ENCODE data around the gene HES7. TPM values are rescaled to one million over a fixed set of nuclear protein-coding genes. Genes with fewer than 3 reads are reported as not detected.

The HES7 gene
- total RNA-seq, 2 experiments from 2014 or later, result 0.52 to 0.53 TPM

DNA sequence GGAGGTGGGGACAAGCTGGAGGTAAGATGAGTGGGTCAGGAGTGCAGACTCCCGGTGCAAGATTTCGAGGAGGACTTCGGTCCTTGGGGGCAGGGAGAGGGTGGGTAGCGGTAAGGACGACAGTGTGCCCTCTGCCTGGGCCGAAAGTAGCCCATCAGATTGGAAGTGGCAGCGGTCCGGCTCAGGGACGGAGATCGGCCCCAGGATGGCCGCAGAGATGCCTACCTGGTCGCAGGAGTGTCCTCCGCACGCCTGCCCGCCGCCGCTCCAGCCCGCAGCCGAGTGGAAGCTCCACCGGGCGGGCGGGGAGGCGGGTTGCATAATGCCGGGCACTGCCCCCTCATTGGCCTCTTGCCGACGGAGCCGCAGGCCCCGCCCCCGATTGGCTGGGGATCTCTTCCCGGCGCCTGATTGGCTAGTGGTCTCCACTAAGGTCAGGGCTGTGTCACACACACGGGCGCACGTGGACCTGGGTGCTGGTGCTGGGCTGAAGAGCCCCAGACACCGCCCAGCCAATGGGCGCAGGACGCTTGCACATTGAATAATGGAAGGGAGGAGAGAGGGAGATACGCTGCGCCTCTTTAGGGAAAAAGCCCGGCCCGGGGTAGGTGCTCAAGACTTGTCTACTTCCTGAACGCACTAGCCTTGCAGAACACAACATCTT, 28.3 kb upstream of the HES7 start, which contains the start of gene PER1:
PER1 (minus strand) TSS at position 293 of the 664 bp plus-strand sequence. CDS start 1,698 bp downstream, outside the sequence.
- POLR2A ChIA-PET, result interaction anchor here (0.7 to 16.4 kb wide), 10 partner anchors 9 to 96 kb away, joined by 3 to 419 read pairs (median 6); partner anchors contain the start of genes BORCS6, CTC1, PFAS and TMEM107

DNA sequence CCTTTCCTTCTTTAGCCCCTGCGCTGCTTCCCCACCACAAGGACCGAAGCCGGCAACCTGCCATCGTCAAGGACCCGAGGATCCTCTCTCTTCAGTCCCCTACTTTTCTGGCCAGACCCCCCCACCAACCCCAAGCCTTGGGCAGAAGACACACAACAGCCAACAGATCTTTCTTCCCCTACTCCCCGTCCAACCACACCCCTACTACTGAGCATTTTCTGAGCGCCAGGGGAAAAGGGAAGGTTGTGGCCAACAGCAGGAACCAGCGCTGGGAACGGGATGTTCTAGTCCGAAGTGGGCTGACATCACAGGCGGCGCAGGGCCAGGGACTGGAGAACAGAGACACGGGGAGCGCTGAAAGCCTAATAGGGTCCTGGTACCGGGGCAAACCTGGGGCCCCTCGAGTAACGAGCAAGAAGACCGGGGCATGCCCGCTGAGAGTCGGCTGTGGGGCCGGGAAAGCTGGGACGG, 27.8 kb upstream of the HES7 start:
- peaks cover 4% of the 10 kb centered on the region for H3K27me3 Mint-ChIP-seq
- POLR2A ChIA-PET, result interaction anchor here (1.0 to 16.4 kb wide), 16 partner anchors 9 to 466 kb away, joined by 3 to 419 read pairs (median 5); partner anchors contain the start of genes BORCS6, CTC1, PFAS and TMEM107

More for the DNA sequence above, 28.3 kb upstream of the HES7 start, which contains the start of gene PER1:
- no peak within 1 kb of the TSS for H3K27ac Mint-ChIP-seq
- H3K36me3 Mint-ChIP-seq (ENCODE audit: low read depth), result peaks cover 81% of the 10 kb centered on the region
- DNase-seq (peak; percentile 56 to 95 (median 80)), ATAC-seq (ENCODE audit: poor library complexity) (peak; percentile 9)
- peak within 1 kb of the TSS; percentile 95 for H3K4me3 Mint-ChIP-seq
- peaks cover 41% of the 10 kb centered on the region for H3K36me3 ChIP-seq (ENCODE audit: insufficient read depth, low read length)
- H3K4me1 Mint-ChIP-seq (ENCODE audit: low read depth), result peaks cover 51% of the 10 kb centered on the region
- H3K4me1 ChIP-seq (ENCODE audit: insufficient read depth, low read length), result peaks cover 85% of the 10 kb centered on the region
- no peaks in the 10 kb centered on the region for H3K9me3 Mint-ChIP-seq
- TF ChIP-seq, protein P1, sequence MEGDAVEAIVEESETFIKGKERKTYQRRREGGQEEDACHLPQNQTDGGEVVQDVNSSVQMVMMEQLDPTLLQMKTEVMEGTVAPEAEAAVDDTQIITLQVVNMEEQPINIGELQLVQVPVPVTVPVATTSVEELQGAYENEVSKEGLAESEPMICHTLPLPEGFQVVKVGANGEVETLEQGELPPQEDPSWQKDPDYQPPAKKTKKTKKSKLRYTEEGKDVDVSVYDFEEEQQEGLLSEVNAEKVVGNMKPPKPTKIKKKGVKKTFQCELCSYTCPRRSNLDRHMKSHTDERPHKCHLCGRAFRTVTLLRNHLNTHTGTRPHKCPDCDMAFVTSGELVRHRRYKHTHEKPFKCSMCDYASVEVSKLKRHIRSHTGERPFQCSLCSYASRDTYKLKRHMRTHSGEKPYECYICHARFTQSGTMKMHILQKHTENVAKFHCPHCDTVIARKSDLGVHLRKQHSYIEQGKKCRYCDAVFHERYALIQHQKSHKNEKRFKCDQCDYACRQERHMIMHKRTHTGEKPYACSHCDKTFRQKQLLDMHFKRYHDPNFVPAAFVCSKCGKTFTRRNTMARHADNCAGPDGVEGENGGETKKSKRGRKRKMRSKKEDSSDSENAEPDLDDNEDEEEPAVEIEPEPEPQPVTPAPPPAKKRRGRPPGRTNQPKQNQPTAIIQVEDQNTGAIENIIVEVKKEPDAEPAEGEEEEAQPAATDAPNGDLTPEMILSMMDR (IDR thresholded peaks at IDR 0.05), result no peak
- H3K27me3 Mint-ChIP-seq, result peaks cover 4% of the 10 kb centered on the region
- peak within 1 kb of the TSS; percentile 75 for H3K4me3 ChIP-seq (ENCODE audit: low read length)
- CTCF ChIA-PET, result interaction anchor here (1.0 to 2.0 kb wide), 3 partner anchors 13 to 92 kb away, joined by 3 to 6 read pairs (median 4); no protein-coding TSS in a partner anchor
- intact Hi-C loops (cut with DNase I, micrococcal nuclease), result loop anchor here (10.0 kb wide), 2 partner anchors 317 to 667 kb away; partner anchors contain the start of genes KDM6B (in 1 of the 2), POLR2A (in 1 of the 2) and SLC35G6 (in 1 of the 2)
- H3K27me3 ChIP-seq (ENCODE audit: control insufficient read depth in 1 of 2, insufficient read depth in 2 of 2, low read length in 2 of 2), result no peaks in the 10 kb centered on the region
- H3K27ac ChIP-seq (ENCODE audit: low read depth in 1 of 2, low read length in 2 of 2), result peak within 1 kb of the TSS; percentile 99 to 100
- no peaks in the 10 kb centered on the region for H3K9me3 ChIP-seq (ENCODE audit: control insufficient read depth in 1 of 2, insufficient read depth in 1 of 2, low read length in 2 of 2)

More for the DNA sequence above, 27.8 kb upstream of the HES7 start:
- TF ChIP-seq, protein P1 (IDR thresholded peaks at IDR 0.05), result no peak
- no peak overlapping the region for H3K27ac Mint-ChIP-seq
- CTCF ChIA-PET, result interaction anchor here (1.4 kb wide), 2 partner anchors 12 to 91 kb away, joined by 3 to 8 read pairs; no protein-coding TSS in a partner anchor
- H3K9me3 Mint-ChIP-seq, result no peaks in the 10 kb centered on the region
- Histone ChIP-seq H3K4me1 (ENCODE audit: insufficient read depth, low read length) (peaks cover 83% of the 10 kb centered on the region), H3K4me3 (ENCODE audit: low read length) (peak overlapping the region; percentile 75), H3K36me3 (ENCODE audit: insufficient read depth, low read length) (peaks cover 47% of the 10 kb centered on the region), H3K27me3 (ENCODE audit: control insufficient read depth in 1 of 2, insufficient read depth in 2 of 2, low read length in 2 of 2) (no peaks in the 10 kb centered on the region), H3K27ac (ENCODE audit: low read depth in 1 of 2, low read length in 2 of 2) (peak overlapping the region; percentile 99 to 100), H3K9me3 (ENCODE audit: control insufficient read depth in 1 of 2, insufficient read depth in 1 of 2, low read length in 2 of 2) (no peaks in the 10 kb centered on the region)
- ATAC-seq (ENCODE audit: poor library complexity) (no peak), DNase-seq (peak in 6 of 14 experiments; percentile 21 to 73 (median 62))
- peak overlapping the region; percentile 95 for H3K4me3 Mint-ChIP-seq
- intact Hi-C loops (cut with DNase I, micrococcal nuclease), result loop anchor here (10.0 kb wide), 2 partner anchors 317 to 667 kb away; partner anchors contain the start of genes KDM6B (in 1 of the 2), POLR2A (in 1 of the 2) and SLC35G6 (in 1 of the 2)
- peaks cover 51% of the 10 kb centered on the region for H3K4me1 Mint-ChIP-seq (ENCODE audit: low read depth)
- H3K36me3 Mint-ChIP-seq (ENCODE audit: low read depth), result peaks cover 87% of the 10 kb centered on the region

Measured in CD4-positive, alpha-beta T cell (primary cell).